ENCODE data around the gene ETFA. TPM values are rescaled to one million over a fixed set of nuclear protein-coding genes. Genes with fewer than 3 reads are reported as not detected.
A peak's percentile ranks its signal among the peaks of the same experiment; 100 is the strongest.

Gene ETFA
- total RNA-seq, 1 donor from 2014 or later = 112 TPM

DNA sequence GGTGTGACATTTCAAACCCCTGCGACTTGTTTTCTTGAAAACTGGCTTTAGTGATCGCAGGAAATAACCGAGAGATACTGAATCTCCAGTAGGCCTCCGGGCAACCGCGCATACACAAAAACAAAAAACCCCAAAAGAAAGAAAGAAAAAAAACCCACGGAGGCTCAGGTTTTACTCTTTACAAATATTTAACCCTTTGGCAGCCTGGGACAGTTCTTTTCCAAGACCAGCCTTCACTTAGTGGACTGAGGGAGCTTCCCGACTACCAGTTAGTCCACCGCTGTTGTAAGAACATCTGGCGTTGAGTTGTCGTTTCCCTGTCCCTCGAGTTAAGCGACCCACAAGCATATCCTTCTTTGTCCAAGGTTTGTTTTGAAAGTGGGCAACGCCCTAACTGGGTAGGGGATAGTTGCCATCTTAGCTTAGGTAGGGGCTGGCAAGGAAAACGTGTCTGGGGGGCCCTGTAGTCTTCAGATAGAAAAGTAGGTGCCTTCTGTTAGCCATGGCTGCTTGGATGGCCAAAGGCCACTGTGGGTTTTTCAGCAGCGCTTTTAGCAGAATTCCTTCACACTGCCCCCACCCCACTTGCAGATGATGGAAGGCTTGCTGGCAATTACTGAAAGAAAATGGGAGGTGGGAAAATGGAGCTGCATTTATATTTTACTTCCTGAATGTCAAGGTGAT, 32.2 kb upstream of the ETFA start:
- H3K27me3 Mint-ChIP-seq = peaks cover 61% of the 10 kb centered on the region
- TF ChIP-seq, protein P1, sequence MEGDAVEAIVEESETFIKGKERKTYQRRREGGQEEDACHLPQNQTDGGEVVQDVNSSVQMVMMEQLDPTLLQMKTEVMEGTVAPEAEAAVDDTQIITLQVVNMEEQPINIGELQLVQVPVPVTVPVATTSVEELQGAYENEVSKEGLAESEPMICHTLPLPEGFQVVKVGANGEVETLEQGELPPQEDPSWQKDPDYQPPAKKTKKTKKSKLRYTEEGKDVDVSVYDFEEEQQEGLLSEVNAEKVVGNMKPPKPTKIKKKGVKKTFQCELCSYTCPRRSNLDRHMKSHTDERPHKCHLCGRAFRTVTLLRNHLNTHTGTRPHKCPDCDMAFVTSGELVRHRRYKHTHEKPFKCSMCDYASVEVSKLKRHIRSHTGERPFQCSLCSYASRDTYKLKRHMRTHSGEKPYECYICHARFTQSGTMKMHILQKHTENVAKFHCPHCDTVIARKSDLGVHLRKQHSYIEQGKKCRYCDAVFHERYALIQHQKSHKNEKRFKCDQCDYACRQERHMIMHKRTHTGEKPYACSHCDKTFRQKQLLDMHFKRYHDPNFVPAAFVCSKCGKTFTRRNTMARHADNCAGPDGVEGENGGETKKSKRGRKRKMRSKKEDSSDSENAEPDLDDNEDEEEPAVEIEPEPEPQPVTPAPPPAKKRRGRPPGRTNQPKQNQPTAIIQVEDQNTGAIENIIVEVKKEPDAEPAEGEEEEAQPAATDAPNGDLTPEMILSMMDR (IDR thresholded peaks at IDR 0.05) = no peak
- no peaks in the 10 kb centered on the region for H3K9me3 Mint-ChIP-seq
- intact Hi-C loops (cut with micrococcal nuclease) = loop anchor here (1.0 to 10.0 kb wide), 3 partner anchors 8 to 741 kb away; no protein-coding TSS in a partner anchor
- CTCF ChIA-PET = no interaction called here
- H3K4me3 Mint-ChIP-seq = peak overlapping the region; percentile 24
- H3K27ac Mint-ChIP-seq = no peak overlapping the region
- peaks cover 60% of the 10 kb centered on the region for H3K4me1 Mint-ChIP-seq
- POLR2A ChIA-PET = no interaction called here
- DNase-seq = no peak
- H3K36me3 Mint-ChIP-seq (ENCODE audit: low read depth) = peaks cover 3% of the 10 kb centered on the region
- ATAC-seq (ENCODE audit: low read depth) = no peak

DNA sequence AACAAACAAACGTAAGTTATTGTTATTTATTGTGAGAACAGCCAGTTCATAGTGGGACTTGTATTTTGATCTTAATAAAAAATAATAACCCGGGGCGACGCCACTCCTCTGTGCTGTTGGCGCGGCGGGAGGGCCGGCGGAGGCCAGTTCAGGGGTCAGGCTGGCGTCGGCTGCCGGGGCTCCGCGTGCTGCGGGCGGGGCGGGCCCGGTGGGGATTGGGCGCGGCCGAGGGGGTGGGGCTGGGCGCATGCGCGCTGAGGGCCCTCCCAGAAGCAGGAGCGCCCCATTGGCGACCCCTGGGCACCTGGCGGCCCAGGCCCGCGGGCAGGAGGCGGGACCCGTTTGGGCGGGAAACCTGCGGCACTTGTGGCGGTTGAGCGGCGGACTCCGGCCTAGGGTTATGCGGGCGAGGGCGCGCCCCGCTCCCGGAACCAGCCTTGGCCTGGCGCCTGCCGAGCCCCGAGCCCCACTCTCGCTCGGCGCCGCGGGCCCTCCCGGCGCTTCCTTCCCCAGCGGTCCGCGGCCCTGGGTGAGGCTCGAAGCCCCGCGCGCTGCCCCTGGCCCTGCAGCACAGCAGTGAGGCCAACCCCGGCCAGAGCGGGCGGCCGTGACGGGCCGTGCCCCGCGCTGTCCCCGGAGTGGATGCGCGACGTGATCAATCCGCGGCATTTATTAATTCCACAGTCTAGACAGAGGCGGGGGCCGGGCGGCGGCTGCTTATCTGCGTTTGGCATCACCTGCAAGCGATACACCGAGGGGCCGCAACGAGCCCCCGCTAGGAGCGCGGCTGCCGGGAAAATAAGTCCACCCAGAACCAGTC, 31.3 kb upstream of the ETFA start:
- intact Hi-C loops (cut with micrococcal nuclease) = loop anchor here (1.0 to 10.0 kb wide), 3 partner anchors 7 to 742 kb away; no protein-coding TSS in a partner anchor
- DNase-seq (no peak), ATAC-seq (ENCODE audit: low read depth) (no peak)
- H3K9me3 Mint-ChIP-seq = no peaks in the 10 kb centered on the region
- H3K27ac Mint-ChIP-seq = no peak overlapping the region
- no peaks in the 10 kb centered on the region for H3K36me3 Mint-ChIP-seq (ENCODE audit: low read depth)
- ChIA-PET CTCF (no interaction called here), POLR2A (no interaction called here)
- H3K27me3 Mint-ChIP-seq = peaks cover 54% of the 10 kb centered on the region
- H3K4me1 Mint-ChIP-seq = peaks cover 60% of the 10 kb centered on the region
- peak overlapping the region; percentile 71 for H3K4me3 Mint-ChIP-seq
- TF ChIP-seq, protein P1 (IDR thresholded peaks at IDR 0.05) = no peak

DNA sequence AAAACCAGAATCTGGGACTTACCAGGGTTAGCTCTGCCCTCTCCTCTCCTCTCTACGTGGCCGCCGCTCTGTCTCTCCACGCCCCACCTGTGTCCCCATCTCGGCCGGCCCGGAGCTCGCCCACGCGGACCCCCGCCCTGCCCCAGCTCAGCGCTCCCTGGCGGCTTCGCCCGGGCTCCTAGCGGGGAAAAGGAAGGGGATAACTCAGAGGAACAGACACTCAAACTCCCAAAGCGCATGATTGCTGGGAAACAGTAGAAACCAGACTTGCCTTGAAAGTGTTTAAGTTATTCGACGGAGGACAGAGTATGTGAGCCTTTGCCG, 30.8 kb upstream of the ETFA start:
- Mint-ChIP-seq H3K36me3 (ENCODE audit: low read depth) (no peaks in the 10 kb centered on the region), H3K4me3 (peak overlapping the region; percentile 71), H3K27ac (no peak overlapping the region), H3K27me3 (peaks cover 57% of the 10 kb centered on the region), H3K9me3 (no peaks in the 10 kb centered on the region), H3K4me1 (peaks cover 64% of the 10 kb centered on the region)
- intact Hi-C loops (cut with micrococcal nuclease) = loop anchor here (10.0 kb wide), 2 partner anchors 233 to 743 kb away; no protein-coding TSS in a partner anchor
- ChIA-PET POLR2A (interaction anchor here (0.7 kb wide), 1 partner anchor 8 kb away, joined by 3 read pairs; no protein-coding TSS in a partner anchor), CTCF (no interaction called here)
- ATAC-seq (ENCODE audit: low read depth) (no peak), DNase-seq (no peak)
- TF ChIP-seq, protein P1 (IDR thresholded peaks at IDR 0.05) = no peak

DNA sequence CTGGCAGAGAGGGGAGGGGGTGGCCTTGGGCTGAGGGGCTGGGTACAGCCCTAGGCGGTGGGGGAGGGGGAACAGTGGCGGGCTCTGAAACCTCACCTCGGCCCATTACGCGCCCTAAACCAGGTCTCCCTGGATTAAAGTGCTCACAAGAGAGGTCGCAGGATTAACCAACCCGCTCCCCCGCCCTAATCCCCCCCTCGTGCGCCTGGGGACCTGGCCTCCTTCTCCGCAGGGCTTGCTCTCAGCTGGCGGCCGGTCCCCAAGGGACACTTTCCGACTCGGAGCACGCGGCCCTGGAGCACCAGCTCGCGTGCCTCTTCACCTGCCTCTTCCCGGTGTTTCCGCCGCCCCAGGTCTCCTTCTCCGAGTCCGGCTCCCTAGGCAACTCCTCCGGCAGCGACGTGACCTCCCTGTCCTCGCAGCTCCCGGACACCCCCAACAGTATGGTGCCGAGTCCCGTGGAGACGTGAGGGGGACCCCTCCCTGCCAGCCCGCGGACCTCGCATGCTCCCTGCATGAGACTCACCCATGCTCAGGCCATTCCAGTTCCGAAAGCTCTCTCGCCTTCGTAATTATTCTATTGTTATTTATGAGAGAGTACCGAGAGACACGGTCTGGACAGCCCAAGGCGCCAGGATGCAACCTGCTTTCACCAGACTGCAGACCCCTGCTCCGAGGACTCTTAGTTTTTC, 30.2 kb upstream of the ETFA start:
- Mint-ChIP-seq H3K9me3 (no peaks in the 10 kb centered on the region), H3K4me3 (peak overlapping the region; percentile 86), H3K36me3 (ENCODE audit: low read depth) (no peaks in the 10 kb centered on the region), H3K4me1 (peaks cover 66% of the 10 kb centered on the region), H3K27me3 (peaks cover 60% of the 10 kb centered on the region), H3K27ac (no peak overlapping the region)
- no peak for ATAC-seq (ENCODE audit: low read depth)
- ChIA-PET POLR2A (interaction anchor here (0.7 to 1.9 kb wide), 2 partner anchors 8 to 30 kb away, joined by 3 to 11 read pairs; partner anchors contain the start of gene ETFA), CTCF (interaction anchor here (1.2 kb wide), 1 partner anchor 106 kb away, joined by 3 read pairs; no protein-coding TSS in a partner anchor)
- TF ChIP-seq, protein P1 (IDR thresholded peaks at IDR 0.05) = no peak
- no peak for DNase-seq
- intact Hi-C loops (cut with micrococcal nuclease) = loop anchor here (2.0 to 10.0 kb wide), 3 partner anchors 151 to 743 kb away; no protein-coding TSS in a partner anchor
